ENCODE results near the gene CSE1L.
"Not testable (repeated sequence)": the region's sequence is repeated elsewhere in the genome, so short reads cannot be mapped to it uniquely, and the experiment has no call there.

Gene CSE1L

GRCh38 chr20:49054056-49054643 is 8.0 kb downstream of the CSE1L start:
- in situ Hi-C loops (cut with MboI; ENCODE audit: low sequenced_read_pairs) = no loop called here

DNA sequence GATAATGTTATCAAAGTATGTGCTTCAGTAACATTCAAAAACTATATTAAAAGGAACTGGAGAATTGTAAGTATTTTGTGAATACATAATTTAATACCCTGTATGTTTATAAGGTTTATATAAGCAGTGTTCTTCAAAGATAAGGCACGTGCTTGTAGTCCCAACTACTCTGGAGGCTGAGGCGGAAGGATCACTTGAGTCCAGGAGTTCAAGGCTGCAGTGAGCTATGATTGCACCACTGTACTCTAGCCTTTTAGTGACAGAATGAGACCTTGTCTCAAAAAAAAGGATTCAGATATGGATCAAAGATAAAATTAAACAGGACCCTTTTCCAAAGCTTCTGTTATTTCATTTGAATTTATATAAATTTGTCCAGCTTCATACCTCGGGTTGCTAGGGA is 17.2 kb downstream of the CSE1L start:
- in situ Hi-C loops (cut with MboI; ENCODE audit: low sequenced_read_pairs) = no loop called here

DNA sequence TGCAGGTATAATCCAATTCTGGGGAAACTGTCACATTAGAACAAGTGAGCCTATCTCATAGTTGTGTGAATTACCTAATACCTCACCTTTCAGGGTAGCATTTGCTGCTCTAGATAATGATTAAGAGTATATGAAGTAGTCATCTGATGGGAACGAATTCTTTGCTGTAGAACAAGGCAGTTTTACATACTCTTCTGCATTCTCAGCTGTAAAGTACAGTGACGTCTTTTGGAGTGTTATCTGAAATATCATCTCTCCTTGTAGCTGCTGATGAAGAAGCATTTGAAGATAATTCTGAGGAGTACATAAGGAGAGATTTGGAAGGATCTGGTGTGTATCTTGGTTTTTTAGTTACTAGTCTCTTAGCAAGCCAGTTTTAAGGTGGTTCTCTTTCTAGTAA is 28.4 kb downstream of the CSE1L start:
- in situ Hi-C loops (cut with MboI; ENCODE audit: low sequenced_read_pairs) = no loop called here

GRCh38 chr20:49078310-49078709 is 32.2 kb downstream of the CSE1L start:
- in situ Hi-C loops (cut with MboI; ENCODE audit: low sequenced_read_pairs) = no loop called here

DNA sequence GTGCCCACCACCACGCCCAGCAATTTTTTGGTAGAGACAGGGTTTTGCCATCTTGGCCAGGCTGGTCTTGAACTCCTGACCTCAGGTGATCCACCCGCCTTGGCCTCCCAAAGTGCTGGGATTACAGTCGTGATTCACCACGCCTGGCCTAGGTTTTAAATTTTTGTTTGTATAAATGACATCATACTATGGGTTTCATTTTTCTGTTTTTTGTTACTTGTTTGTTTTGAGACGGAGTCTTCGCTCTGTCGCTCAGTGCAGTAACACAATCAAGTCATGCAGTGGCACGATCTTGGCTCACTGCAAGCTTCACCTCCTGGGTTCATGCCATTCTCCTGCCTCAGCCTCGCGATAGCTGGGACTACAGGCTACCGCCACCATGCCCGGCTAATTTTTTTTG is 36.2 kb downstream of the CSE1L start:
- in situ Hi-C loops (cut with MboI; ENCODE audit: low sequenced_read_pairs) = not testable (repeated sequence)

- in situ Hi-C loops (cut with MboI; ENCODE audit: low sequenced_read_pairs) = no loop called here
These were observed 45.0 kb downstream of the CSE1L start for GRCh38 chr20:49091104-49091503.

DNA sequence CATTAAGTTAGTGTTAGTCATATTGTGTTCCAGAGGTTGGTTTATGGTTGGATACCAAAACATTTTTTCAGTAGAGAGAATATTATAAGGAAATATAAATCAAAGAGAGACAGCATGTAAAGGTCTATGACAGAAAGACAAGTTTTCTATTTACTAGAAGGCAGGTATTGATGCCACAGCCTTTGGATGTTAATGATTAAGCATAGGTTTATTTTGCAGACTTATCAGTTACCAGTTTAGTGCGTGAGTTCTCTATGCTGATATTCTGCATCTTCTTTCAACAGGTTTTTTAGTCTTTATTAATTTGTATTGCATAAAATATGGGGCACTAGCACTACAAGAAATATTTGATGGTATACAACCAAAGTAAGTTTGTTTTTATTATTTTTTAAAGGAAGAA is 45.6 kb downstream of the CSE1L start:
- in situ Hi-C loops (cut with MboI; ENCODE audit: low sequenced_read_pairs) = no loop called here

DNA sequence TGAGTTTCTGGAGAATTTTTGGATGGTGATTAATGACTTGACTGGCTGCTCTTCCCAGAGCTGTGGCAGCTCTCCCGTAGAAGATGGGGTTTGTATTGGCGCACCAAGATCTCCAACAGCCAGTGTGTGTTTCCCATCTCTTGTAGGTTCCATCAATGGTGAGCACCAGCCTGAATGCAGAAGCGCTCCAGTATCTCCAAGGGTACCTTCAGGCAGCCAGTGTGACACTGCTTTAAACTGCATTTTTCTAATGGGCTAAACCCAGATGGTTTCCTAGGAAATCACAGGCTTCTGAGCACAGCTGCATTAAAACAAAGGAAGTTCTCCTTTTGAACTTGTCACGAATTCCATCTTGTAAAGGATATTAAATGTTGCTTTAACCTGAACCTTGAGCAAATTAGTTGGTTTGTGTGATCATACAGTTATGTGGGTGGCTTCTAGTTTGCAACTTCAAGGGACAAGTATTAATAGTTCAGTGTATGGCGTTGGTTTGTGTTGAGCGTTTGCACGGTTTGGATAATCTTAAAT is 50.2 kb downstream of the CSE1L start:
- in situ Hi-C loops (cut with MboI; ENCODE audit: low sequenced_read_pairs) = no loop called here

- in situ Hi-C loops (cut with MboI; ENCODE audit: low sequenced_read_pairs) = no loop called here
These were observed 51.0 kb downstream of the CSE1L start for GRCh38 chr20:49097159-49097558.

DNA sequence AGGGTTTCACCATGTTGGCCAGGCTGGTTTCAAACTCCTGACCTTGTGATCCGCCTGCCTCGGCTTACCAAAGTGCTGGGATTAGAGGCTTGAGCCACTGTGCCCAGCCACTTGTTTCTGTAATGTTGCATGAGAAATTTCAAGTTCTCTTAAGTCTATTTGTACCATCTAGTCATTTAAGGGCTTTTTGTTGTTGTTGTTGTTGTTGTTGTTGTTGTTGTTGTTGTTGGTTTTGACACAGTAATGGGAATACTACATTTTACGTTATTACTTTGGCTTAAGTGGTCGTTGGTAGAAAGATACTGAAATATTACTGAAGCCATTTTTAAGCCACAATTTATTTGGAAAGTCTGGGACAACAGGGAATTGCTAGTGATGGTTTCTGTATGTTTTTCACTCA is 52.0 kb downstream of the CSE1L start:
- in situ Hi-C loops (cut with MboI; ENCODE audit: low sequenced_read_pairs) = no loop called here

GRCh38 chr20:49099011-49099410 is 52.9 kb downstream of the CSE1L start:
- in situ Hi-C loops (cut with MboI; ENCODE audit: low sequenced_read_pairs) = no loop called here

GRCh38 chr20:49100292-49100691 is 54.2 kb downstream of the CSE1L start:
- in situ Hi-C loops (cut with MboI; ENCODE audit: low sequenced_read_pairs) = not testable (repeated sequence)

DNA sequence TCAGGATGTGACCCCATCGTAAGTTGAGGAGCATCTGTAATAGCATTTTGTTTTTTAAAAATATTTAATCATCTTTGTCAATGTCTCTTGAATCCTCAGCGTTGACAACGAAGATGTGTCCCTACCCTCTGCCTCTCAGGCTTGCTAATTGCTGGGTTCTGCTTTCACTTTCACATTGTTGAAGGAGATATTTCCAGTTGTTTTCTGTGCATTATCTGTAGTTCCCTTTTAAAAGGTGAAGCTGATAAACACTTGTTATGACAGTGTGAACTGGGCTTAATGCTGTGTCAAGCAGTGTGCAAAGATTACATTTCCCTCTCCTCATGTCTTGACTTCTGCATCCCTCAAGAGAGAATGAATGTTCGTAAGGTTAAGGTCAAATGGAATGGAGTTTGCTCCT is 54.9 kb downstream of the CSE1L start:
- in situ Hi-C loops (cut with MboI; ENCODE audit: low sequenced_read_pairs) = no loop called here

- in situ Hi-C loops (cut with MboI; ENCODE audit: low sequenced_read_pairs) = no loop called here
These were observed 56.9 kb downstream of the CSE1L start for GRCh38 chr20:49103019-49103418.

DNA sequence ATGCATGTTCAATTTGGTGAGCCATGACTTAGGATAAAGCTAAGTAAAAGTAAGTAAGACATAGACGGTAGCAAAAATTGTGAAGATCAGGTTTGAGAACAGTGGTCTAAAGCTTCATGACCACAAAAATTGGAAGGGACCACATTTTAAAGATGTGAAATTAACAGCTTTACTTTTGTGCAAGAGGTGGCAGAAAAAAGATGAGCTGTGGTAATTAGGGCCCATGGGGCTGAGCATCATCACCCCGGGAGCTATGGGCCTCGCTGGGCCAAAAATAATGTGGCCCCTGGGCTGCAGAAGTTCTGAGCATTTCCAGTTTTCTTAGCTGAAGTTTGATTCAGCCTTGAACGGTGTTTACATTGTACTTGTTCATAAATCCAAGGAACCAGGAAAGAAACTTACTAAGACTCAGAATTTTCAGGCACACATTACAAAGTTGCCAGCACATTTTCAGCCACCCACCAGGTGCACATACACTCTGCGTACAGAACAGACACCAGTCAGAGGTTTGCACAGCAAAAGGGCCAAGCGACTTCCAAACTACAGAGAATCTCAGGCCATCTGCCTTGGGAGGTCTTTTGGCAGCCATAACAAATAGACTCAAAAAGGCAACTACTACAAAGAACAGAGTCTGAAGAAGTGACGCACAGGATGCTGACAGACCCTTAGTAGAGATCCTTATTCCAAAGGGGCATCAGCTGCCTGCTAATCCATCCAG is 57.7 kb downstream of the CSE1L start:
- in situ Hi-C loops (cut with MboI; ENCODE audit: low sequenced_read_pairs) = no loop called here

DNA sequence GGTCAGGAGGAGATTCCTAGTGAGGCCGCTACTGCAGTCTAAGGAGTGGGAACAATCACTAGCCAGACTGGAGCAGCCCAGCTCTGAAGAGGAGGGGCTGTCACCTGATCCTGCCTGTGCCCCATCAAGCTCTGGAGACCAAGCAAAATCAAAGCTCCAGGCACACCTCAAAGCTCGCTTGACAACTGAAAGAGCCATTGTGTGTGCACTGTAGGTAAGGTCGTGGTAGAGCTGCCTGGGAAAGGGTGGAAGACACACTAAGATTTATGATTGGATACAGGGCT is 58.2 kb downstream of the CSE1L start:
- in situ Hi-C loops (cut with MboI; ENCODE audit: low sequenced_read_pairs) = no loop called here

GRCh38 chr20:49104979-49105547 is 59.0 kb downstream of the CSE1L start:
- in situ Hi-C loops (cut with MboI; ENCODE audit: low sequenced_read_pairs) = not testable (repeated sequence)

- in situ Hi-C loops (cut with MboI; ENCODE audit: low sequenced_read_pairs) = no loop called here
These were observed 60.2 kb downstream of the CSE1L start for GRCh38 chr20:49106328-49106727.

- in situ Hi-C loops (cut with MboI; ENCODE audit: low sequenced_read_pairs) = no loop called here
These were observed 64.9 kb downstream of the CSE1L start for GRCh38 chr20:49110767-49111694.

DNA sequence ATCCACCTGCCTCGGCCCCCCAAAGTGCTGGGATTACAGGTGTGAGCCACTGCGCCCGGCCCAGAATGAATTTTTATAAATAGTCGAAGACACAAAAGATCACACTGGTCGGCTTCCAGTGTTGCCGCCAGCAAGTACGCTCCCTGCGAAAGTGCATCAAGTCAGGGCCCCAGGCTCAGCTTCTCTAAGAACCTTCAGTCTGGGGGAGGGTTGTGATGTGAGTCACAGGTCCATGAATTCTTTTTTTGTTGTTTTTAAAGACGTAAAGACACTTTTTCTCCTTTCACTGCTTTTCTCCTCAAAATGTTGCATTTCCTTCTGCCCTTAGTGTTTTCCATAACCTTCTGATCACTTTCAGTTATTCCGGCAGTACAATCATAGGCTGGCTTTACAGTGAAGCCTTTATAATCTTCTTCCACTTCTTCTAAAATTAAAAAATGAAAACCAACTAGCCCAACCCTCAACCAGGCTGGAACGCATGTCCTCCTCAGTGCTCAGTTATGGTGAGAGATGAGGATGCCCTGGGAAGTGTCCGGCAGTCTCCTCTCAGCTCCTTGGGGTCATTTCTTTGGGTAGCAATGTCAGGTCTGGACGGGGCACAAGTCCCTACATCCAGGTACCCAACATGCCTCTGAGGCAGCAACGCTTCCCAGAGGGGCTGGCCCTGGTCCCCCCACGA is 66.6 kb downstream of the CSE1L start:
- in situ Hi-C loops (cut with MboI; ENCODE audit: low sequenced_read_pairs) = no loop called here

DNA sequence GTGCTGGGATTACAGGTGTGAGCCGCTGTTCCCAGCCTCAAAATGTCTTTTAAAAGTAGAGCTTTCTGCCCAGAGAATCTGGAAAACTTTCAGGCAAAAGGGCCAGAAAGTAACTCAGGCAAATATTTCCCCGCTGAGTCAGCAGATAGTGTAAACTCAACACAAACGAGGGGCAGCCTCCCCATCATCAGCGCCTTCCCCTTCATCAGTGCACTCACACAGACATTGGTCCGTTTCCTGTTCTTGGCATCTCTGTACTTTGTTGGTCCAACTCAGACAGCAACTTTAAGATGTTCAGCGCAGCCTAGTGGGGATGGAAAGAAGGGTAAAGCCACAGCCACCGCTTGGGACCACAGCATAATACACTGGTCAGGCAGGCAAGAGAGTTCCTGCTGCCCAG is 69.5 kb downstream of the CSE1L start:
- in situ Hi-C loops (cut with MboI; ENCODE audit: low sequenced_read_pairs) = no loop called here
